SH-SY5Y (cell line): ENCODE results near the gene SEC22A.

Experiments used
- GATA2 ChIP-seq: IDR thresholded peaks from 2 replicates; pipeline ENCODE4 v1.6.1; 2011; ENCODE audit warnings: mild to moderate bottlenecking, low read depth, low read length
- GATA3 ChIP-seq: IDR thresholded peaks from 2 replicates; pipeline ENCODE4 v1.6.1; 2011; ENCODE audit warnings: low read depth, mild to moderate bottlenecking, low read length, moderate library complexity

DNA sequence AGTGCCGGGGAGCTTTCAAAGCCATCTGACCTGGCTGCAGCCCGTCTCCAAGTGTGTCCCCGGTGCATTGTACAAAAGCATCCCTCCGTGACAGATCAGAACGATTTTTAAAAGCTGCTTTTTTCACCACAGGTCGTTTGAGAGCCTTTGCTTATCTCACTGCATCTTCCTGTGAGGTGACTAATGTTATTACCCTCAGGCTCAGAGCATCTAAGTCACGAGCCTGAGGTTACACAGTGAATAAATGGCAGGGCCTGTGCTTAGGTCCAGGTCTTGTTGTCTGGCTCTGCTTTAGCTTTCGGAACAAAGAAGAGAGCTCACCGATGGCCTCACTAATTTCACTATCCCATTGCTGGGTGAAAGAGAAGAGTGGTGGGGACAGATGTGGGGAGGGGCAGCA, 83.3 kb downstream of the SEC22A start:
- no peak for TF ChIP-seq GATA3
- TF ChIP-seq GATA2: 0 out of 2 replicates have a peak, but pooled peaks have one; percentile 32
